Vagina (tissue), 2 donors: ENCODE measurements around the gene VMO1.

ENCODE experiments used
- POLR2A ChIP-seq, 2 donors: fragments of 450-650 bp; IDR thresholded peaks; one replicate each; pipeline ENCODE4 v1.6.1; 2017; ENCODE audit warnings: antibody characterized with exemption in 2 of 2, mild to moderate bottlenecking in 2 of 2, moderate library complexity in 2 of 2
- POLR2AphosphoS5 ChIP-seq, 2 donors: sonication (generic); formaldehyde crosslinking; IDR thresholded peaks; one replicate each; pipeline ENCODE4 v1.9.0; 2017; ENCODE audit warnings: antibody characterized with exemption in 2 of 2, mild to moderate bottlenecking in 2 of 2, low read depth in 1 of 2; ENCODE audit not compliant: insufficient read depth in 1 of 2

DNA sequence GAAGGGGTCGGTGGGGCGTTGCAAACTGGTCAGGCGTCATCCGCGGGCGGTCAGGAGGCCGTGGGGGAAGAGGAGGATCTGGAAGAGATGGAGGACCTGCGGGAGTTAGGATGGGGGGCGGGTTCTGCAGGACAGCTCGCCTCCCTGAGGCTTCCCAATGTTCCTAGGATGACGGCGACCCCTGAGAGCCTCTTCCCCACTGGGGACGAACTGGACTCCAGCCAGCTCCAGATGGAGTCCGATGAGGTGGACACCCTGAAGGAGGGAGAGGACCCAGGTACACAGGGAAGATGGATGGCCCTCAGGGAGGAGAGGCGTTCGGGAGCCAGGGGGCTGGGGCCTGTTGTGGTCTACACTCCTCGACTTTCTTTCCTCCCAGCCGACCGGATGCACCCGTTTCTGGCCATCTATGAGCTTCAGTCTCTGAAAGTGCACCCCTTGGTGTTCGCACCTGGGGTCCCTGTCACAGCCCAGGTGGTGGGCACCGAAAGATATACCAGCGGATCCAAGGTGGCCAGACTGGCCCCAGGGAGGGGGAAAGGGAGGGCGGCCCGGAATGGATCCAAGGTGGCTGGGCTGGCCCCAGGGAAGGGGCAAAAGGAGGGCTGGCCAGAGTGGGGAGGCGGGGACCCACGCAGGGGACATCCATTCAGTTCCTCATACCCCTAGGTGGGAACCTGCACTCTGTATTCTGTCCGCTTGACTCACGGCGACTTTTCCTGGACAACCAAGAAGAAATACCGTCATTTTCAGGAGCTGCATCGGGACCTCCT is 21.6 kb upstream of the VMO1 start:
- TF ChIP-seq POLR2AphosphoS5 (IDR thresholded peaks at IDR 0.05; ENCODE audit: insufficient read depth in 1 of 2, low read depth in 1 of 2) (no peak), POLR2A (IDR thresholded peaks at IDR 0.05) (no peak)
